SK-N-SH treated with all-trans-retinoic acid at 6 μM for 48 hours (cell line): ENCODE measurements around the gene IL1RN.

Experiments used
- ATAC-seq: fragments of 200-7000 bp; cut with Tn5 transposase; 3 replicates; pipeline ENCODE4 v1.9.1; 2020; ENCODE audit warnings: mild to moderate bottlenecking, moderate library complexity
- ARNTL ChIP-seq: fragments of 450-650 bp; formaldehyde crosslinking; IDR thresholded peaks from 2 replicates; pipeline ENCODE4 v1.5.0; 2020; ENCODE audit warnings: low read depth, mild to moderate bottlenecking, moderate library complexity, borderline replicate concordance
- BACH2 ChIP-seq: fragments of 250-450 bp; sonication (Bioruptor Pico); IDR thresholded peaks from 2 replicates; pipeline ENCODE4 v1.9.0; 2021; ENCODE audit warnings: mild to moderate bottlenecking, borderline replicate concordance
- CSDC2 ChIP-seq: fragments of 250-450 bp; sonication (Bioruptor Pico); IDR thresholded peaks from 2 replicates; pipeline ENCODE4 v1.5.0; 2020; ENCODE audit warnings: mild to moderate bottlenecking, moderate library complexity
- ESRRG ChIP-seq: fragments of 250-450 bp; sonication (Bioruptor Pico); IDR thresholded peaks from 2 replicates; pipeline ENCODE4 v1.6.1; 2021; ENCODE audit warnings: mild to moderate bottlenecking
- GLIS3 ChIP-seq: fragments of 250-450 bp; sonication (Bioruptor Pico); IDR thresholded peaks from 2 replicates; pipeline ENCODE4 v1.5.0; 2020; ENCODE audit warnings: mild to moderate bottlenecking, moderate library complexity
- ISL1 ChIP-seq: fragments of 250-450 bp; sonication (Bioruptor Pico); IDR thresholded peaks from 2 replicates; pipeline ENCODE4 v2.1.2; 2022; ENCODE audit warnings: mild to moderate bottlenecking, moderate library complexity
- OSR1 ChIP-seq: fragments of 250-450 bp; sonication (Bioruptor Pico); IDR thresholded peaks from 2 replicates; pipeline ENCODE4 v1.8.0; 2022; ENCODE audit warnings: moderate library complexity, mild to moderate bottlenecking, inconsistent platforms
- PPARA ChIP-seq: fragments of 250-450 bp; sonication (Bioruptor Pico); IDR thresholded peaks from 2 replicates; pipeline ENCODE4 v1.5.0; 2020; ENCODE audit warnings: mild to moderate bottlenecking, borderline replicate concordance
- RARB ChIP-seq: fragments of 250-450 bp; sonication (Bioruptor Pico); IDR thresholded peaks from 2 replicates; pipeline ENCODE4 v1.8.0; 2021; ENCODE audit warnings: mild to moderate bottlenecking, moderate library complexity
- SNAI2 ChIP-seq: fragments of 250-450 bp; sonication (Bioruptor Pico); IDR thresholded peaks from 2 replicates; pipeline ENCODE4 v1.5.0; 2020; ENCODE audit warnings: mild to moderate bottlenecking, moderate library complexity
- TCF4 ChIP-seq: fragments of 250-450 bp; sonication (Bioruptor Pico); IDR thresholded peaks from 2 replicates; pipeline ENCODE4 v1.8.0; 2021; ENCODE audit warnings: mild to moderate bottlenecking, moderate library complexity, borderline replicate concordance
- TOX ChIP-seq: fragments of 250-450 bp; sonication (Bioruptor Pico); IDR thresholded peaks from 2 replicates; pipeline ENCODE4 v1.8.0; 2021; ENCODE audit warnings: mild to moderate bottlenecking, moderate library complexity, borderline replicate concordance
- ZC3H10 ChIP-seq: fragments of 250-450 bp; sonication (Bioruptor Pico); IDR thresholded peaks from 2 replicates; pipeline ENCODE4 v1.5.1; 2021; ENCODE audit warnings: mild to moderate bottlenecking, moderate library complexity
- ZFP3 ChIP-seq: fragments of 250-450 bp; sonication (Bioruptor Pico); IDR thresholded peaks from 2 replicates; pipeline ENCODE4 v1.5.0; 2020; ENCODE audit warnings: mild to moderate bottlenecking, moderate library complexity
- ZFP30 ChIP-seq: fragments of 450-650 bp; formaldehyde crosslinking; IDR thresholded peaks from 2 replicates; pipeline ENCODE4 v1.5.0; 2022; ENCODE audit warnings: mild to moderate bottlenecking, moderate library complexity
- ZNF565 ChIP-seq: fragments of 450-650 bp; formaldehyde crosslinking; conservative IDR thresholded peaks from 2 replicates; pipeline ENCODE4 v1.5.0; 2020; ENCODE audit warnings: low read depth, mild to moderate bottlenecking, moderate library complexity
- ZNF70 ChIP-seq: fragments of 450-650 bp; formaldehyde crosslinking; IDR thresholded peaks from 2 replicates; pipeline ENCODE4 v1.5.0; 2020; ENCODE audit warnings: mild to moderate bottlenecking, moderate library complexity
- ZNF8 ChIP-seq: fragments of 450-650 bp; formaldehyde crosslinking; IDR thresholded peaks from 2 replicates; pipeline ENCODE4 v1.5.0; 2020; ENCODE audit warnings: mild to moderate bottlenecking, moderate library complexity
- TF ChIP-seq, protein P1 (sequence below): fragments of 250-450 bp; sonication (Bioruptor Pico); IDR thresholded peaks from 2 replicates; pipeline ENCODE4 v1.5.1; 2020; ENCODE audit warnings: low read depth, mild to moderate bottlenecking, moderate library complexity
- TF ChIP-seq, protein P2 (sequence below): fragments of 250-450 bp; sonication (Bioruptor Pico); IDR thresholded peaks from 2 replicates; pipeline ENCODE4 v1.8.0; 2021; ENCODE audit warnings: low read depth, mild to moderate bottlenecking, moderate library complexity, borderline replicate concordance
- TF ChIP-seq, protein P3 (sequence below): fragments of 250-450 bp; sonication (Bioruptor Pico); IDR thresholded peaks from 2 replicates; pipeline ENCODE4 v1.5.1; 2021; ENCODE audit warnings: mild to moderate bottlenecking, moderate library complexity
- TF ChIP-seq, protein P4 (sequence below): fragments of 250-450 bp; sonication (Bioruptor Pico); IDR thresholded peaks from 2 replicates; pipeline ENCODE4 v1.8.0; 2020; ENCODE audit warnings: mild to moderate bottlenecking, moderate library complexity, borderline replicate concordance
- TF ChIP-seq, protein P5 (sequence below): fragments of 250-450 bp; sonication (Bioruptor Pico); IDR thresholded peaks from 2 replicates; pipeline ENCODE4 v1.5.0; 2020; ENCODE audit warnings: mild to moderate bottlenecking, moderate library complexity

Gene IL1RN

DNA sequence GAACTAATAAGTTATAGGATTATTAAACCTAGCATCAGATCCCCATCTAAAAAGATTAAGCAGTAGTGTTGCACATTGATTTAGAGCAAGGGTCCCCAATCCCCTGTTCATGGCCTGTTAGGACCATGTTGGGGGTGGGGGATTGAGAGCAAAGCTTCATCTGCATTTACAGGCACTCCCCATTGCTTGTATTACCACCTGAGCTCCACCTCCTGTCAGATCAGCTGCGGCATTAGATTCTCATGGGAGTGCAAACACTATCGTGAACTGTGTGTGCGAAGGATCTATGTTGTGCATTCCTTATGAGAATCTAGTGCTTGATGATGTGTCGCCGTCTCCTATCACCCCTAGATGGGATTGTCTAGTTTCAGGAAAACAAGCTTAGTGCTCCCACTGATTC is 27.9 kb downstream of the IL1RN start:
- no peak for TF ChIP-seq TCF4 (CRISPR knock-in tag)
- TF ChIP-seq RARB (CRISPR knock-in tag), result no peak
- no peak for TF ChIP-seq ARNTL
- TF ChIP-seq, protein P1, sequence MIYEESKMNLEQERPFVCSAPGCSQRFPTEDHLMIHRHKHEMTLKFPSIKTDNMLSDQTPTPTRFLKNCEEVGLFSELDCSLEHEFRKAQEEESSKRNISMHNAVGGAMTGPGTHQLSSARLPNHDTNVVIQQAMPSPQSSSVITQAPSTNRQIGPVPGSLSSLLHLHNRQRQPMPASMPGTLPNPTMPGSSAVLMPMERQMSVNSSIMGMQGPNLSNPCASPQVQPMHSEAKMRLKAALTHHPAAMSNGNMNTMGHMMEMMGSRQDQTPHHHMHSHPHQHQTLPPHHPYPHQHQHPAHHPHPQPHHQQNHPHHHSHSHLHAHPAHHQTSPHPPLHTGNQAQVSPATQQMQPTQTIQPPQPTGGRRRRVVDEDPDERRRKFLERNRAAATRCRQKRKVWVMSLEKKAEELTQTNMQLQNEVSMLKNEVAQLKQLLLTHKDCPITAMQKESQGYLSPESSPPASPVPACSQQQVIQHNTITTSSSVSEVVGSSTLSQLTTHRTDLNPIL (CRISPR knock-in tag), result no peak
- TF ChIP-seq GLIS3 (CRISPR knock-in tag), result no peak
- no peak for TF ChIP-seq ZNF70 (CRISPR knock-in tag)
- TF ChIP-seq, protein P2, sequence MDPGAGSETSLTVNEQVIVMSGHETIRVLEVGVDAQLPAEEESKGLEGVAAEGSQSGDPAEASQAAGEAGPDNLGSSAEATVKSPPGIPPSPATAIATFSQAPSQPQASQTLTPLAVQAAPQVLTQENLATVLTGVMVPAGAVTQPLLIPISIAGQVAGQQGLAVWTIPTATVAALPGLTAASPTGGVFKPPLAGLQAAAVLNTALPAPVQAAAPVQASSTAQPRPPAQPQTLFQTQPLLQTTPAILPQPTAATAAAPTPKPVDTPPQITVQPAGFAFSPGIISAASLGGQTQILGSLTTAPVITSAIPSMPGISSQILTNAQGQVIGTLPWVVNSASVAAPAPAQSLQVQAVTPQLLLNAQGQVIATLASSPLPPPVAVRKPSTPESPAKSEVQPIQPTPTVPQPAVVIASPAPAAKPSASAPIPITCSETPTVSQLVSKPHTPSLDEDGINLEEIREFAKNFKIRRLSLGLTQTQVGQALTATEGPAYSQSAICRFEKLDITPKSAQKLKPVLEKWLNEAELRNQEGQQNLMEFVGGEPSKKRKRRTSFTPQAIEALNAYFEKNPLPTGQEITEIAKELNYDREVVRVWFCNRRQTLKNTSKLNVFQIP (CRISPR knock-in tag), result no peak
- TF ChIP-seq CSDC2, result no peak
- TF ChIP-seq TOX (CRISPR knock-in tag), result no peak
- TF ChIP-seq ZC3H10 (CRISPR knock-in tag), result no peak
- TF ChIP-seq, protein P3, sequence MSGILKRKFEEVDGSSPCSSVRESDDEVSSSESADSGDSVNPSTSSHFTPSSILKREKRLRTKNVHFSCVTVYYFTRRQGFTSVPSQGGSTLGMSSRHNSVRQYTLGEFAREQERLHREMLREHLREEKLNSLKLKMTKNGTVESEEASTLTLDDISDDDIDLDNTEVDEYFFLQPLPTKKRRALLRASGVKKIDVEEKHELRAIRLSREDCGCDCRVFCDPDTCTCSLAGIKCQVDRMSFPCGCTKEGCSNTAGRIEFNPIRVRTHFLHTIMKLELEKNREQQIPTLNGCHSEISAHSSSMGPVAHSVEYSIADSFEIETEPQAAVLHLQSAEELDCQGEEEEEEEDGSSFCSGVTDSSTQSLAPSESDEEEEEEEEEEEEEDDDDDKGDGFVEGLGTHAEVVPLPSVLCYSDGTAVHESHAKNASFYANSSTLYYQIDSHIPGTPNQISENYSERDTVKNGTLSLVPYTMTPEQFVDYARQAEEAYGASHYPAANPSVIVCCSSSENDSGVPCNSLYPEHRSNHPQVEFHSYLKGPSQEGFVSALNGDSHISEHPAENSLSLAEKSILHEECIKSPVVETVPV (CRISPR knock-in tag), result no peak
- no peak for TF ChIP-seq BACH2 (CRISPR knock-in tag)
- TF ChIP-seq ISL1 (CRISPR knock-in tag), result no peak
- TF ChIP-seq ZNF565 (CRISPR knock-in tag), result no peak
- TF ChIP-seq ZFP30 (CRISPR knock-in tag), result no peak
- TF ChIP-seq, protein P4, sequence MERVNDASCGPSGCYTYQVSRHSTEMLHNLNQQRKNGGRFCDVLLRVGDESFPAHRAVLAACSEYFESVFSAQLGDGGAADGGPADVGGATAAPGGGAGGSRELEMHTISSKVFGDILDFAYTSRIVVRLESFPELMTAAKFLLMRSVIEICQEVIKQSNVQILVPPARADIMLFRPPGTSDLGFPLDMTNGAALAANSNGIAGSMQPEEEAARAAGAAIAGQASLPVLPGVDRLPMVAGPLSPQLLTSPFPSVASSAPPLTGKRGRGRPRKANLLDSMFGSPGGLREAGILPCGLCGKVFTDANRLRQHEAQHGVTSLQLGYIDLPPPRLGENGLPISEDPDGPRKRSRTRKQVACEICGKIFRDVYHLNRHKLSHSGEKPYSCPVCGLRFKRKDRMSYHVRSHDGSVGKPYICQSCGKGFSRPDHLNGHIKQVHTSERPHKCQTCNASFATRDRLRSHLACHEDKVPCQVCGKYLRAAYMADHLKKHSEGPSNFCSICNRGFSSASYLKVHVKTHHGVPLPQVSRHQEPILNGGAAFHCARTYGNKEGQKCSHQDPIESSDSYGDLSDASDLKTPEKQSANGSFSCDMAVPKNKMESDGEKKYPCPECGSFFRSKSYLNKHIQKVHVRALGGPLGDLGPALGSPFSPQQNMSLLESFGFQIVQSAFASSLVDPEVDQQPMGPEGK, result no peak
- TF ChIP-seq, protein P5, sequence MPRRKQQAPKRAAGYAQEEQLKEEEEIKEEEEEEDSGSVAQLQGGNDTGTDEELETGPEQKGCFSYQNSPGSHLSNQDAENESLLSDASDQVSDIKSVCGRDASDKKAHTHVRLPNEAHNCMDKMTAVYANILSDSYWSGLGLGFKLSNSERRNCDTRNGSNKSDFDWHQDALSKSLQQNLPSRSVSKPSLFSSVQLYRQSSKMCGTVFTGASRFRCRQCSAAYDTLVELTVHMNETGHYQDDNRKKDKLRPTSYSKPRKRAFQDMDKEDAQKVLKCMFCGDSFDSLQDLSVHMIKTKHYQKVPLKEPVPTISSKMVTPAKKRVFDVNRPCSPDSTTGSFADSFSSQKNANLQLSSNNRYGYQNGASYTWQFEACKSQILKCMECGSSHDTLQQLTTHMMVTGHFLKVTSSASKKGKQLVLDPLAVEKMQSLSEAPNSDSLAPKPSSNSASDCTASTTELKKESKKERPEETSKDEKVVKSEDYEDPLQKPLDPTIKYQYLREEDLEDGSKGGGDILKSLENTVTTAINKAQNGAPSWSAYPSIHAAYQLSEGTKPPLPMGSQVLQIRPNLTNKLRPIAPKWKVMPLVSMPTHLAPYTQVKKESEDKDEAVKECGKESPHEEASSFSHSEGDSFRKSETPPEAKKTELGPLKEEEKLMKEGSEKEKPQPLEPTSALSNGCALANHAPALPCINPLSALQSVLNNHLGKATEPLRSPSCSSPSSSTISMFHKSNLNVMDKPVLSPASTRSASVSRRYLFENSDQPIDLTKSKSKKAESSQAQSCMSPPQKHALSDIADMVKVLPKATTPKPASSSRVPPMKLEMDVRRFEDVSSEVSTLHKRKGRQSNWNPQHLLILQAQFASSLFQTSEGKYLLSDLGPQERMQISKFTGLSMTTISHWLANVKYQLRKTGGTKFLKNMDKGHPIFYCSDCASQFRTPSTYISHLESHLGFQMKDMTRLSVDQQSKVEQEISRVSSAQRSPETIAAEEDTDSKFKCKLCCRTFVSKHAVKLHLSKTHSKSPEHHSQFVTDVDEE, result no peak
- TF ChIP-seq ZFP3 (CRISPR knock-in tag), result no peak
- no peak for TF ChIP-seq ESRRG (CRISPR knock-in tag)
- TF ChIP-seq ZNF8 (CRISPR knock-in tag), result no peak
- no peak for ATAC-seq

DNA sequence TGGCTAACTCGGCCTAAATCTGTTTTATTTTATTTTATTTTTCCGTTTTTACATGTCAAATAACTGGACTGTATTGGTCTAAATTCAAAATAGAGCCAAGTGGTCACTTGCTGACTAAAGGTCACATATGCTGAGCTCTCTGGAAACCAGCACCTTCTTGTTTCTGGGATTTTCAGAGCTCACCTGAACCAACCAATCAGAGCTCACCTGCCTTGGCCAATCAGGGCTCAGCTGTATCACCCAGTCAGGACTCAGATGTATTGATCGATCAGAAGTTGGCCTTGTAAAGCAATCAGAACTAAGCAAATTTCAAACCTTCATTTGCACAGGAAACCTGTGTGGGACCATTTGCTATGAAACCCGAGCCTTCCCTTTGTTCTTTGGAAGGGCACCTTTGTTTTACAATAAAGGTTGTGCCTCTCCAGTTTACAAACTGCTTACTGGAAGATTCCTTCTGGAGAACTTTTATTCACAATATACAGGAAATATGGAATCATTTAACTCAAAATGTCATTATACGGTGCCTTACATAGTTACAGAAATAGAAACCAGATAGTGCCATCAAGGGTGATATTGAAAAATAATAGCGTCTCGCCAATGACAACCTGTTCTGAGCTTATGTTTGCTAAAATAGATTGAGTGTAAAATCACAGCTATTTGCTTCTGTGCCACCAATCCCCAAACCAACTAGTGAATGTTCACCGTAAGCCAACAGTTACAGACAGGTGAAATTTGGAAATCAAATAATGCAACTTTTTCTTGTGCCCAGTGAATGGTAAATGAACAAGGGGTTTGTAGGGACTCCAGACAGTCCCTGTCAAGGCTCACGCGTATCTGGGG is 29.1 kb downstream of the IL1RN start:
- ATAC-seq, result no peak
- no peak for TF ChIP-seq PPARA
- no peak for TF ChIP-seq SNAI2 (CRISPR knock-in tag)
- TF ChIP-seq BACH2 (CRISPR knock-in tag), result no peak
- no peak for TF ChIP-seq OSR1 (CRISPR knock-in tag)
- no peak for TF ChIP-seq TOX (CRISPR knock-in tag)
- no peak for TF ChIP-seq ZNF8 (CRISPR knock-in tag)
- TF ChIP-seq, protein P2 (CRISPR knock-in tag), result no peak
- TF ChIP-seq RARB (CRISPR knock-in tag), result no peak
- no peak for TF ChIP-seq ISL1 (CRISPR knock-in tag)
- TF ChIP-seq ZNF70 (CRISPR knock-in tag), result no peak
- TF ChIP-seq, protein P1 (CRISPR knock-in tag), result no peak
- TF ChIP-seq ARNTL, result no peak
- TF ChIP-seq ZFP3 (CRISPR knock-in tag), result no peak
- TF ChIP-seq TCF4 (CRISPR knock-in tag), result no peak
- TF ChIP-seq, protein P5, result no peak
- TF ChIP-seq ZNF565 (CRISPR knock-in tag), result no peak
